ENCODE results near the gene POLR3E. TPM values are rescaled to one million over a fixed set of nuclear protein-coding genes. Genes with fewer than 3 reads are reported as not detected.

Gene POLR3E
- total RNA-seq, 1 donor from 2014 or later = 32.5 TPM

- Histone ChIP-seq H3K27ac (ENCODE audit: low read depth, low read length) (no peak overlapping the region), H3K9me3 (ENCODE audit: insufficient read depth, low read depth, low read length) (no peaks in the 10 kb centered on the region), H2AFZ (ENCODE audit: low read depth, low read length) (no peak overlapping the region), H3K36me3 (ENCODE audit: insufficient read depth, low read length) (peaks cover 5% of the 10 kb centered on the region), H3K4me1 (ENCODE audit: insufficient read depth, low read length) (peaks cover 1% of the 10 kb centered on the region), H4K20me1 (ENCODE audit: insufficient read depth, low read length) (peaks cover 5% of the 10 kb centered on the region), H3K79me2 (ENCODE audit: insufficient read depth, low read length) (no peaks in the 10 kb centered on the region), H3K9ac (ENCODE audit: low read length) (no peak overlapping the region), H3K27me3 (ENCODE audit: insufficient read depth, low read length) (no peaks in the 10 kb centered on the region), H3K4me2 (ENCODE audit: low read length) (no peak overlapping the region), H3K4me3 (ENCODE audit: insufficient read depth, low read depth, low read length) (no peak overlapping the region)
- Mint-ChIP-seq H3K4me1 (ENCODE audit: low read depth, unreplicated experiment) (peaks cover 2% of the 10 kb centered on the region), H3K9me3 (ENCODE audit: unreplicated experiment) (no peaks in the 10 kb centered on the region), H3K27ac (ENCODE audit: unreplicated experiment) (no peak overlapping the region), H3K27me3 (ENCODE audit: low read depth, unreplicated experiment) (no peaks in the 10 kb centered on the region), H3K4me3 (ENCODE audit: unreplicated experiment) (no peak overlapping the region), H3K36me3 (ENCODE audit: low read depth, unreplicated experiment) (peaks cover 25% of the 10 kb centered on the region)
- DNase-seq (ENCODE audit: low read depth) (no peak), FAIRE-seq (no peak)
- TF ChIP-seq EZH2 (IDR thresholded peaks at IDR 0.05; ENCODE audit: insufficient read depth, low read length) = no peak
- TF ChIP-seq CTCF (IDR thresholded peaks at IDR 0.05; ENCODE audit: insufficient read depth, low read depth, low read length) = no peak
Measured at GRCh38 chr16:22267764-22268163, 29.4 kb upstream of the POLR3E start.

DNA sequence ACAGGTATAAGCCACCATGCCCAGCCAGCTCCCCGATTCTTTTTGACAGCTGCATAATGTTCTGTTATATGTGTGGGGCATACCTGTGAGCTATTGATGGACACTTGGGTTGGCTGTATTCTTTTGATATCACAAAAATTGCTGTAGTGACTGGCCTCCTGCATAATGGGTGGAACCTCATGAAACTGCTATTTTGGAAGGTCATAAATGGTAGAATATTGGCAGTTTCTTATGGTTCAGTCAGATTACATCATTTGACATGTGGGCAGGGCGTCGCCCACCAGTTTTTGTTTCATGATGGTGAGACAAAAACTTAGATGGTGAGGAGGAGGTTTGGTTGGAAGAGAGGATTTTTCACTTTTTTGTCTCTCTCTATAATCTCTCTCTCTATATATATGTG, 26.7 kb upstream of the POLR3E start:
- no peak overlapping the region for H3K27ac ChIP-seq (ENCODE audit: low read depth, low read length)
- no peaks in the 10 kb centered on the region for H3K9me3 Mint-ChIP-seq (ENCODE audit: unreplicated experiment)
- H3K36me3 Mint-ChIP-seq (ENCODE audit: low read depth, unreplicated experiment) = peaks cover 20% of the 10 kb centered on the region
- H3K4me3 ChIP-seq (ENCODE audit: insufficient read depth, low read depth, low read length) = no peak overlapping the region
- H3K4me1 Mint-ChIP-seq (ENCODE audit: low read depth, unreplicated experiment) = no peaks in the 10 kb centered on the region
- no peaks in the 10 kb centered on the region for H3K79me2 ChIP-seq (ENCODE audit: insufficient read depth, low read length)
- H3K9me3 ChIP-seq (ENCODE audit: insufficient read depth, low read depth, low read length) = no peaks in the 10 kb centered on the region
- TF ChIP-seq EZH2 (IDR thresholded peaks at IDR 0.05; ENCODE audit: insufficient read depth, low read length) (no peak), CTCF (IDR thresholded peaks at IDR 0.05; ENCODE audit: insufficient read depth, low read depth, low read length) (no peak)
- no peak overlapping the region for H3K4me3 Mint-ChIP-seq (ENCODE audit: unreplicated experiment)
- H3K27me3 ChIP-seq (ENCODE audit: insufficient read depth, low read length) = no peaks in the 10 kb centered on the region
- H3K36me3 ChIP-seq (ENCODE audit: insufficient read depth, low read length) = peaks cover 13% of the 10 kb centered on the region
- no peak overlapping the region for H2AFZ ChIP-seq (ENCODE audit: low read depth, low read length)
- no peaks in the 10 kb centered on the region for H3K4me1 ChIP-seq (ENCODE audit: insufficient read depth, low read length)
- H3K27me3 Mint-ChIP-seq (ENCODE audit: low read depth, unreplicated experiment) = no peaks in the 10 kb centered on the region
- no peak overlapping the region for H3K4me2 ChIP-seq (ENCODE audit: low read length)
- H4K20me1 ChIP-seq (ENCODE audit: insufficient read depth, low read length) = peaks cover under 1% of the 10 kb centered on the region
- FAIRE-seq (no peak), DNase-seq (ENCODE audit: low read depth) (no peak)
- H3K9ac ChIP-seq (ENCODE audit: low read length) = no peak overlapping the region
- H3K27ac Mint-ChIP-seq (ENCODE audit: unreplicated experiment) = no peak overlapping the region

- H3K4me1 Mint-ChIP-seq (ENCODE audit: low read depth, unreplicated experiment) = no peaks in the 10 kb centered on the region
- Histone ChIP-seq H3K9me3 (ENCODE audit: insufficient read depth, low read depth, low read length) (no peaks in the 10 kb centered on the region), H3K4me1 (ENCODE audit: insufficient read depth, low read length) (no peaks in the 10 kb centered on the region), H3K36me3 (ENCODE audit: insufficient read depth, low read length) (peaks cover 13% of the 10 kb centered on the region), H3K27ac (ENCODE audit: low read depth, low read length) (no peak overlapping the region), H4K20me1 (ENCODE audit: insufficient read depth, low read length) (no peaks in the 10 kb centered on the region), H3K4me3 (ENCODE audit: insufficient read depth, low read depth, low read length) (no peak overlapping the region), H3K79me2 (ENCODE audit: insufficient read depth, low read length) (no peaks in the 10 kb centered on the region), H3K9ac (ENCODE audit: low read length) (no peak overlapping the region), H3K27me3 (ENCODE audit: insufficient read depth, low read length) (no peaks in the 10 kb centered on the region), H3K4me2 (ENCODE audit: low read length) (no peak overlapping the region), H2AFZ (ENCODE audit: low read depth, low read length) (no peak overlapping the region)
- DNase-seq (ENCODE audit: low read depth) = no peak
- TF ChIP-seq CTCF (IDR thresholded peaks at IDR 0.05; ENCODE audit: insufficient read depth, low read depth, low read length) (no peak), EZH2 (IDR thresholded peaks at IDR 0.05; ENCODE audit: insufficient read depth, low read length) (no peak)
- no peak for FAIRE-seq
- H3K9me3 Mint-ChIP-seq (ENCODE audit: unreplicated experiment) = no peaks in the 10 kb centered on the region
- H3K36me3 Mint-ChIP-seq (ENCODE audit: low read depth, unreplicated experiment) = peaks cover 21% of the 10 kb centered on the region
- H3K27me3 Mint-ChIP-seq (ENCODE audit: low read depth, unreplicated experiment) = no peaks in the 10 kb centered on the region
- H3K4me3 Mint-ChIP-seq (ENCODE audit: unreplicated experiment) = no peak overlapping the region
- H3K27ac Mint-ChIP-seq (ENCODE audit: unreplicated experiment) = no peak overlapping the region
Measured at GRCh38 chr16:22272870-22273650, 24.1 kb upstream of the POLR3E start.

Data from astrocyte (in vitro differentiated cells and primary cell).